Measurements from ENCODE around the gene RAB11FIP3. TPM values are rescaled to one million over a fixed set of nuclear protein-coding genes. Genes with fewer than 3 reads are reported as not detected.

Gene RAB11FIP3
- total and polyA plus RNA-seq, 9 of the 15 experiments (the other 6 are each of a cell fraction or from before 2014, with no cell fraction given), result 0.46 to 13.1 (median 4.3) TPM

GRCh38 chr16:401468-402348, 23.7 kb upstream of the RAB11FIP3 start, which contains the start of gene DECR2 (continued):
- peak; percentile 29; the same call in 1 of the 2 replicates for TF ChIP-seq ELK3 (CRISPR knock-in tag; IDR thresholded peaks at IDR 0.05)
- TF ChIP-seq, protein P1, sequence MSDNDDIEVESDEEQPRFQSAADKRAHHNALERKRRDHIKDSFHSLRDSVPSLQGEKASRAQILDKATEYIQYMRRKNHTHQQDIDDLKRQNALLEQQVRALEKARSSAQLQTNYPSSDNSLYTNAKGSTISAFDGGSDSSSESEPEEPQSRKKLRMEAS (CRISPR knock-in tag; IDR thresholded peaks at IDR 0.05), result peak; percentile 91
- TF ChIP-seq TEAD1 (CRISPR knock-in tag; IDR thresholded peaks at IDR 0.05), result peak in 1 of 2 experiments; percentile 64; a peak in 1 of 4 replicates
- TF ChIP-seq ZNF780A (CRISPR knock-in tag; IDR thresholded peaks at IDR 0.05), result 0 out of 2 replicates have a peak, but pooled peaks have one; percentile 60
- TF ChIP-seq ZBTB40 (IDR thresholded peaks at IDR 0.05), result peak; percentile 52; the same call in 1 of the 2 replicates
- TF ChIP-seq ZBTB40 (CRISPR knock-in tag; IDR thresholded peaks at IDR 0.05), result no peak
- TF ChIP-seq NCOA6 (IDR thresholded peaks at IDR 0.05), result peak; percentile 95
- peak; percentile 73 for TF ChIP-seq CCNT2 (IDR thresholded peaks at IDR 0.05; ENCODE audit: borderline replicate concordance, extremely low read depth, insufficient read length, low read depth, low read length)
- TF ChIP-seq SMAD4 (CRISPR knock-in tag; conservative IDR thresholded peaks at IDR 0.05), result peak; percentile 79
- TF ChIP-seq ZNF124 (CRISPR knock-in tag; IDR thresholded peaks at IDR 0.05), result no peak
- peak; percentile 18; the same call in 1 of the 2 replicates for TF ChIP-seq MBD2 (IDR thresholded peaks at IDR 0.05; ENCODE audit: borderline replicate concordance, low read depth)
- TF ChIP-seq ZFP1 (CRISPR knock-in tag; IDR thresholded peaks at IDR 0.05), result no peak
- TF ChIP-seq NRF1 (conservative IDR thresholded peaks at IDR 0.05 in 1 of 2, IDR thresholded peaks at IDR 0.05 in 1 of 2), result peak; percentile 90 to 92
- peak; percentile 40; the same call in 1 of the 2 replicates for TF ChIP-seq CC2D1A (IDR thresholded peaks at IDR 0.05)
- TF ChIP-seq, protein P2, sequence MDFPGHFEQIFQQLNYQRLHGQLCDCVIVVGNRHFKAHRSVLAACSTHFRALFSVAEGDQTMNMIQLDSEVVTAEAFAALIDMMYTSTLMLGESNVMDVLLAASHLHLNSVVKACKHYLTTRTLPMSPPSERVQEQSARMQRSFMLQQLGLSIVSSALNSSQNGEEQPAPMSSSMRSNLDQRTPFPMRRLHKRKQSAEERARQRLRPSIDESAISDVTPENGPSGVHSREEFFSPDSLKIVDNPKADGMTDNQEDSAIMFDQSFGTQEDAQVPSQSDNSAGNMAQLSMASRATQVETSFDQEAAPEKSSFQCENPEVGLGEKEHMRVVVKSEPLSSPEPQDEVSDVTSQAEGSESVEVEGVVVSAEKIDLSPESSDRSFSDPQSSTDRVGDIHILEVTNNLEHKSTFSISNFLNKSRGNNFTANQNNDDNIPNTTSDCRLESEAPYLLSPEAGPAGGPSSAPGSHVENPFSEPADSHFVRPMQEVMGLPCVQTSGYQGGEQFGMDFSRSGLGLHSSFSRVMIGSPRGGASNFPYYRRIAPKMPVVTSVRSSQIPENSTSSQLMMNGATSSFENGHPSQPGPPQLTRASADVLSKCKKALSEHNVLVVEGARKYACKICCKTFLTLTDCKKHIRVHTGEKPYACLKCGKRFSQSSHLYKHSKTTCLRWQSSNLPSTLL (IDR thresholded peaks at IDR 0.05), result peak; percentile 35; the same call in 1 of the 2 replicates

Measured in K562 (cell line).